Measurements from ENCODE around the gene TMEM97.
"Not testable (repeated sequence)": the region's sequence is repeated elsewhere in the genome, so short reads cannot be mapped to it uniquely, and the experiment has no call there.

Gene TMEM97

DNA sequence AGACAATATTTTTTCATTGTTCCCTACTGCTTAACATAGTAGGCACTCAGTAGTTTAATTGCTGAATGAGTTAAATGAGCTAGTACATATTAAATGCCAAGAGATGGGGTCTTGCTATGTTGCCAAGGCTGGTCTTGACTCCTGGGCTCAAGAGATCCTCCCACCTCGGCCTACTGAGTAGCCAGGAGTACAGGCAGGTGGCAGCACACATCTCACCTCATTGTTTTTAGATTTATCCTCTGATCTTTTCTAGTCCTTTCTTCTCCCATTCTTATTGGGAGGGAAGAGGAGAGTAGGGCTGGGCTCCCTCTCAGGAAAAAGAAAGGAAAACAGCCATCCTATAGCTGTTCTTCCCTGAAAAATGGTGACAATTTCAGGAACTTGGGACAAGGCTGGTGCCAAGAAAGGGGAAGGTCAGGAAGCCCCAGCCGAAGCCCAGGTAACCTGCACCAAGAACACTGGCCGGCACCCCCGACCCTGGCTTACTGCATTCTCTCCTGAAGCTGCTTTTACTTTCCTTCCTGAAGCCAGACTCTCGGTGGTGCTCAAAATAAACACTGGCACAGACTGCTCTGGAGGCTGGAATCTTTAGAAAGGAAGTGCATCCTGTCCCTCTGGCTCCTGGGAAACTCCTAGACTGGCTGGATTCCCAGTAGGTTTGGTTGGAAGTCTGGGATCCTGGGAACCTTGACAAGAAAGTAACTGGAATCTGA is 19.2 kb downstream of the TMEM97 start:
- Mint-ChIP-seq H3K4me3 (no peak overlapping the region), H3K27me3 (no peaks in the 10 kb centered on the region), H3K4me1 (peaks cover 51% of the 10 kb centered on the region), H3K36me3 (peaks cover 18% of the 10 kb centered on the region), H3K9me3 (no peaks in the 10 kb centered on the region), H3K27ac (peak overlapping the region; percentile 45)
- CTCF ChIA-PET: interaction anchor here (0.7 to 0.9 kb wide), 2 partner anchors 78 to 213 kb away, joined by 3 read pairs; no protein-coding TSS in a partner anchor
- no peak for DNase-seq

DNA sequence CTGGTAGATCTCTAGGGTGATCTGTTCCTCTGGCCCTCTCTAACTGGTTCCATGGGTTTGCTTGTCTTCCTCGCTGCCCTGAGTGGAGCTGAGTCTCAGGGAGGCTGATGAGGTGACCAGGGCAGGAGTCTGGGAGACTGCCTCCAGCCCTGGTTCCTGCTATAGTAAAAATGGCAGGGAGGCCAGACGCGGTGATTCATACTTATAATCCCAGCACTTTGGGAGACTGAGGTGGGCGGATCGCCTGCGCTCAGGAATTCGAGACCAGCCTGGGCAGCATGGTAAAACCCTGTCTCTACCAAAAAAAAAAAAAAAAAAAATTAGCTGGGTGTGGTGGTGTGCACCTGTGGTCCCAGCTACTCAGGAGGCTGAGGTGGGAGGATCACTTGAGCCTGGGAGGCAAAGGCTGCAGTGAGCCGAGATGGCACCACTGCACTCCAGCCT is 19.8 kb downstream of the TMEM97 start:
- DNase-seq, H3K27me3 Mint-ChIP-seq, H3K4me3 Mint-ChIP-seq, CTCF ChIA-PET, H3K9me3 Mint-ChIP-seq: not testable (repeated sequence)
- H3K27ac Mint-ChIP-seq: peak overlapping the region; percentile 45
- H3K4me1 Mint-ChIP-seq: peaks cover 50% of the 10 kb centered on the region
- peaks cover 19% of the 10 kb centered on the region for H3K36me3 Mint-ChIP-seq

DNA sequence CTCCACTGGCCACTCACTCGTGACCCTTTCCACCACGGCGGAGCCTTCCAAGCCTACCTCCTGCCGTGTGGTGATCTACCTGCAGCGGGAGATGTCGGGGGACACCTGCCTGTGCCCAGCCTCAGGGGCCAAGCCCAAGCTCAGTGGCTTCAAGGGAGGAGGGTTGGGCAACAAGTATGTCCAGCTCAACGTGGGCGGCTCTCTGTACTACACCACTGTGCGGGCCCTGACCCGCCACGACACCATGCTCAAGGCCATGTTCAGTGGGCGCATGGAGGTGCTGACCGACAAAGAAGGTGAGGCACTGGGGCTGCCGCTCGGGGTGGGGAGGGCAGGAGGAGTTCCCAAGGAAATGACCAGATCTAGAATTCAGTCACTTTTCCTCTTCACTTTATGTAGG is 20.4 kb downstream of the TMEM97 start:
- Mint-ChIP-seq H3K9me3 (no peaks in the 10 kb centered on the region), H3K27me3 (no peaks in the 10 kb centered on the region), H3K4me1 (peaks cover 44% of the 10 kb centered on the region), H3K27ac (no peak overlapping the region), H3K4me3 (no peak overlapping the region), H3K36me3 (peaks cover 23% of the 10 kb centered on the region)
- no peak for DNase-seq
- CTCF ChIA-PET: no interaction called here

DNA sequence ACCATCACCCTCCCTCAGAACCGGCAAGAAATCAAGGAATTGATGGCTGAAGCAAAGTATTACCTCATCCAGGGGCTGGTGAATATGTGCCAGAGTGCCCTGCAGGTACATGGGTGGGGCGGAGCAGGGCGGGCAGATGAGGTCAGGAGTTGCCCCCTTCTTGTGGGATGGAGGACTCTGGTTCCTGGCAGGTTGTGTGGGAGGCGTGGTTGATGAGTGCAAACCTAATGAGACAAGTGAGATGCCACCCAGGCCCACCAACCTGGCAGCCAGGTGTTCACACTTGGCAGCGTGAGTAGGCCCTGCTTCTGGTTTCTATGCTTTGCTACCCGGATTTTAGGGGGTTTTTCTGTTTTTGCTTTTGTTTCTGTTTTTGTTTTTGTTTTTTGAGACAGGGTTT is 21.4 kb downstream of the TMEM97 start:
- peaks cover 34% of the 10 kb centered on the region for H3K4me1 Mint-ChIP-seq
- DNase-seq: no peak
- no peak overlapping the region for H3K27ac Mint-ChIP-seq
- H3K4me3 Mint-ChIP-seq: no peak overlapping the region
- no peaks in the 10 kb centered on the region for H3K27me3 Mint-ChIP-seq
- no peaks in the 10 kb centered on the region for H3K9me3 Mint-ChIP-seq
- peaks cover 26% of the 10 kb centered on the region for H3K36me3 Mint-ChIP-seq
- CTCF ChIA-PET: no interaction called here

DNA sequence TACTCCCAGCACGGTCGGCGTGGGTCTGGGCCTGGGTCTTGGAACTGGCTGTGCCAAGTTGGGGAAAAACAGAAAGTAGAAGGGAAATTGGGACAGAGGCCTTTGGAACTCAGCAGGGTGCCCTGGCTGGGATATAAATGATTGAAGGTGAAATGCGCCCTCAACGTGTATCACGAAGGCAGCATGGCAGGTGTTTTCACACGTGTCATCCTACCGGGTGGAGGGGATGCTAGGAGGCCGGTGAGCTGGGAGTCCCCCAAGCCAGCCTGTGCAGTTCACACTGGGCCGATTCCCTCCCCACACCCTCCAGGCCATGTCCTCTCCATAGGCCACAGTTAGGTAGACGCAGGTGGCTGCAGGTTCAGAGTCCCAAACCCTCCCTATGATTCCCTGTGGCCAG is 22.5 kb downstream of the TMEM97 start:
- H3K27me3 Mint-ChIP-seq: no peaks in the 10 kb centered on the region
- H3K9me3 Mint-ChIP-seq: no peaks in the 10 kb centered on the region
- peaks cover 26% of the 10 kb centered on the region for H3K36me3 Mint-ChIP-seq
- H3K4me1 Mint-ChIP-seq: peaks cover 26% of the 10 kb centered on the region
- peak overlapping the region; percentile 55 for H3K27ac Mint-ChIP-seq
- no peak for DNase-seq
- H3K4me3 Mint-ChIP-seq: no peak overlapping the region
- CTCF ChIA-PET: no interaction called here

DNA sequence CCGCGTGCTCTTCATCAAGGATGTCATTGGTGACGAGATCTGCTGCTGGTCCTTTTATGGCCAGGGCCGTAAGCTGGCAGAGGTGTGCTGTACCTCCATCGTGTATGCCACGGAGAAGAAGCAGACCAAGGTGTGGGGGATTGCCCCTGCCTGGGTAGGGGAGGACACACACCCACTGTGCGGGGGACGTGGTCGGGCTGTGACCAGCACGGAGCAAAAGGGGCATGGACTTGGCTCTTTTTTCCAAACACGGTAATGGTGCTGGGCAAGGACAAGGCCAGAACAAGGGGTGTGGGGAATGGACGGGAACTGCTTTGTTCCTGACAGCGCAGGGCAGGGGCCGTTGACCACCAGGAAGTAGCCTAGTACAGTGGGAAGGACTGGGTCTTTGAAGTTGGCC is 23.3 kb downstream of the TMEM97 start:
- peaks cover 30% of the 10 kb centered on the region for H3K36me3 Mint-ChIP-seq
- no peak for DNase-seq
- peak overlapping the region; percentile 3 for H3K27ac Mint-ChIP-seq
- CTCF ChIA-PET: no interaction called here
- H3K9me3 Mint-ChIP-seq: no peaks in the 10 kb centered on the region
- H3K27me3 Mint-ChIP-seq: no peaks in the 10 kb centered on the region
- H3K4me3 Mint-ChIP-seq: no peak overlapping the region
- H3K4me1 Mint-ChIP-seq: peaks cover 18% of the 10 kb centered on the region

DNA sequence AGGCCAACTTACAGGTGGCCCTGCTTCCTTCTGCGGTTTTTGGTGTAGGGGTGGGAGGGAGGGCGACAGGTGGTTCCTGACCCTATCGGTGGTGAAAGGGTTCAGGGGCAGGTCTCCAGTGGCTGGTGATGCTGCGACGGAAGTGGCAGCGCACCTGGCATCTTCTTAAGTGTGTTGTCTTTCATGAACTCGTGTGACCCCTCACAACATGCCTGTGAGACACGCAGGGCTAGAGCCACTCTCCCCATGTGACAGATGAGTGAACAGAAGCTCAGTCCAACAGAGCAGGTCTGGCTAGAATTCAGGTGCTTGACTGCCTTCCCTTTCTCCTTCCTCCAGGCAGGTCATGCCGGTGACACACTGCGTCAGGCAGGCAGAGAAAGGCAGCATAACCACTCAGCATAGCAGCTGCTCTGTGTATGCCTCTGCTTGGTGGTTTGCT is 24.5 kb downstream of the TMEM97 start:
- Mint-ChIP-seq H3K27me3 (no peaks in the 10 kb centered on the region), H3K4me1 (peaks cover 7% of the 10 kb centered on the region), H3K4me3 (no peak overlapping the region), H3K9me3 (no peaks in the 10 kb centered on the region), H3K27ac (peak overlapping the region; percentile 74), H3K36me3 (peaks cover 34% of the 10 kb centered on the region)
- no peak for DNase-seq
- CTCF ChIA-PET: no interaction called here

DNA sequence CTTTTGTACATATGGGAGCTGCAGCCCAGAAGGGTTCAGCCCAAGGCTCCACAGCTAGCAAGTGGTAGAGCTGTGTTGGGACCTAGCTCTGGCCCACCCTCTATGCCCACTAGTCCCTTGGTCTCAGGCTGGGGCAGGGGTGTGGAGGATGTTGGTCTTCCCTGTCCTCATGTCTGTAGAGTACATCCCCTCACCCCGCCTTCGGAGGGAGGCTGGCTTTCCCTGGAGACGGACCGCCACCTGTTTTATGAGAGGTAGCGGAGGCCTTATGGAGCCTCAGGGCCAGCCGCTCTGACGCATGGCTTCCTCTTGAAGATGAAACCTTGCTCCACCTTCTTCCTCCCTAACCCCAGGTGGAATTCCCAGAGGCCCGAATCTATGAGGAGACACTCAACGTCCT is 25.0 kb downstream of the TMEM97 start:
- CTCF ChIA-PET: no interaction called here

DNA sequence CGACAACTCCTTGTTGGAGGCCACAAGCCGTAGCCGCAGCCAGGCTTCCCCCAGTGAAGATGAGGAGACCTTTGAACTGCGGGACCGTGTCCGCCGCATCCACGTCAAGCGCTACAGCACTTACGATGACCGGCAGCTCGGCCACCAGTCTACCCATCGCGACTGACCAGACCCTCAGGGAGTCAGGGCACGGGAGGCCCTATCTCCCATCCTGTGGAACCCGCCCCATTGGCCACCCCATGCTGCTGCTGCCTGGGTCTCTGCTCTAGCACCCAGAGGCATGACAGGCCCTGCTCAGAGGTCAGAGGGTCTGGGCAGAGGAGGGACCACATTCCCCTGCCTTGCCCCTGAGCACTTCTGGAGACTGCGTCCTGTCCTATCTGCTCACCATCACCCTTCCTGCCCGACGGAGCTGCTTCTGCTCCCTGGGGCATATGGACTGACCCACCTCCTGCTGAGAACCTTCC is 25.5 kb downstream of the TMEM97 start:
- H3K27ac Mint-ChIP-seq: no peak overlapping the region
- H3K27me3 Mint-ChIP-seq: no peaks in the 10 kb centered on the region
- H3K4me3 Mint-ChIP-seq: no peak overlapping the region
- peaks cover 36% of the 10 kb centered on the region for H3K36me3 Mint-ChIP-seq
- no peak for DNase-seq
- CTCF ChIA-PET: no interaction called here
- no peaks in the 10 kb centered on the region for H3K9me3 Mint-ChIP-seq
- H3K4me1 Mint-ChIP-seq: peaks cover 2% of the 10 kb centered on the region

More for the DNA sequence above, 25.0 kb downstream of the TMEM97 start:
- H3K4me1 Mint-ChIP-seq: peaks cover 4% of the 10 kb centered on the region
- no peaks in the 10 kb centered on the region for H3K9me3 Mint-ChIP-seq
- no peak for DNase-seq
- H3K4me3 Mint-ChIP-seq: no peak overlapping the region
- H3K27me3 Mint-ChIP-seq: no peaks in the 10 kb centered on the region
- no peak overlapping the region for H3K27ac Mint-ChIP-seq
- H3K36me3 Mint-ChIP-seq: peaks cover 38% of the 10 kb centered on the region

DNA sequence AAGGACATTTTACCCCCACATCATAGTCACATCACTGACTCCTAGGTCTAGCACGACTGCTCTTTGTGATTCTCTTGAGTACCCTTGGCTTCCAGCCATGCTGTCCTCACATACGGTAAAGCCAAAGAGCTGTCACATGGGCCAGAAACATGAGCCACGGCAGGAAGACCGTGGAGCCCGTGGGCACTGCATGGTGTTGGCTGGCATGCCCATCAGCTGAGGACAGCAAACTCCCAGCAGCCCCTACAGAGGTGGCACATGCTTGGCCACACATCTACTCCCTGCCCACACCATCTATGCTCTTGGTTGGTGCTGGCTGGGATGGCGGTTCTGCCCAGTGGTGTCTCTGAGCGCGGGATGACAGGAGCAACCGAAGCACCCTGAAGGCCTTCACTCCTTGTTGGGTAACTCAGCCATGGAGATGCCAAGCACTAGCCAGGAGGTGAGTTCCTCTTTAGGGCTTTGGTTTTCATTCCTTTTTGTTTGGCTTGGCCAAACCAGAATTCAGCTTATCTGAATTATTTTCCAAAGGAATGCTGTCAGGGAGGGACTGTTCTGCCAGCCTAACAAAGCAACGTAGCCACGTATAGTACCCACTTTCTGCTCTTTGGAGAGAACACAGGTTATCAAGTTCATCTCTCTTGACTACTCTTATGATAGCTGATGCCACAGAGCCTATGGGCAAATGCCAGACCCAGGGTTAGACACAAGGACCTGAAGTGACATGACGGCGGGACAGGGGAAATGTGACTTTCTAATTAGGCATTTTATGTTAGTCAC is 26.6 kb downstream of the TMEM97 start:
- Mint-ChIP-seq H3K27ac (no peak overlapping the region), H3K4me3 (no peak overlapping the region), H3K36me3 (peaks cover 38% of the 10 kb centered on the region), H3K27me3 (no peaks in the 10 kb centered on the region), H3K4me1 (peaks cover 2% of the 10 kb centered on the region), H3K9me3 (no peaks in the 10 kb centered on the region)
- CTCF ChIA-PET: interaction anchor here (0.8 kb wide), 1 partner anchor 10 kb away, joined by 3 read pairs; the partner anchor contains the start of gene TNFAIP1
- DNase-seq: no peak

DNA sequence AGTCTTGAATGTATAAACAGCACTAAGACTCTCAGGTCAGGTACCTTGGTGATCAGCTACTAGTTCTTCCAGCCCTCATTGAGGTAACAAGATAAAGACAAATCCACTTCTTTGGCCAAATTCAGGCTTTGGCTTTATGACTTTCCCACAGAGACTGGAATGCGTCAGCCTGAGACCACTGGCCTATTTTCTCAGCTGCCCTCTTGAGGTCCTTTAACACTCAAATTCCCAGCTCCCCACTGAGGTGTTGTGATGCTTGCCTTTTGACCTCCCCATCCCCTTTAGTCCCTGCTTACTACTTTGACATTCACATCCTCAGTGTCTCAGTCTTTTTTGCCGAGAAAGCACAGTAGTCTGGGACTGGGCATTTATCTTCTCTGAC is 27.2 kb downstream of the TMEM97 start:
- no peaks in the 10 kb centered on the region for H3K27me3 Mint-ChIP-seq
- peaks cover 2% of the 10 kb centered on the region for H3K4me1 Mint-ChIP-seq
- DNase-seq: no peak
- H3K9me3 Mint-ChIP-seq: no peaks in the 10 kb centered on the region
- no peak overlapping the region for H3K27ac Mint-ChIP-seq
- CTCF ChIA-PET: interaction anchor here (0.8 kb wide), 1 partner anchor 10 kb away, joined by 3 read pairs; the partner anchor contains the start of gene TNFAIP1
- H3K36me3 Mint-ChIP-seq: peaks cover 43% of the 10 kb centered on the region
- no peak overlapping the region for H3K4me3 Mint-ChIP-seq

DNA sequence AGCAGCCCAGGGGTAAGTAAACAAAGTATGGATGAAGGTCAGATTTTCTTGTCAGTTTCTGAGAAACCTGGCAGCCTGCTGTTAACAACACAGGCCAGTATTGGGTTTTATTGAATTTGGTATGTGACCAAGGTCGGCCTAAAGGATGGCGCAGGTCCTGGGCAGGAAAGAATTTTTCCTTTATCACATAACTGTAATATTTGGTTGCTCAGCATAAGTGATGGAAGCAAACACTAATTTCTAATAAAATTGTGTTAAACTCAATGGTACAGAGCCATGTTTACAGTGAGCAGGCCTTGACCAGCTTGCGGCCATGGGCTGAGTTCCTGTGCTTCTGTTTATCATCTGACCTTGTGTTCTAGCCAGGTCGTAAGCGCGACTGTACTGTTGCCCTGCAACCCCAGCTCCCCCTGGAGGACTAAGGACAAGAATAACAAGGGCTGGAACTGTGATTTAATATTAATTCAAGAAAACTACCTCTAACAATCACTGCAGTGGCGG is 27.8 kb downstream of the TMEM97 start:
- Mint-ChIP-seq H3K36me3 (peaks cover 47% of the 10 kb centered on the region), H3K4me1 (peaks cover 2% of the 10 kb centered on the region), H3K27ac (no peak overlapping the region), H3K4me3 (no peak overlapping the region), H3K27me3 (no peaks in the 10 kb centered on the region), H3K9me3 (no peaks in the 10 kb centered on the region)
- CTCF ChIA-PET: interaction anchor here (0.8 kb wide), 1 partner anchor 11 kb away, joined by 3 read pairs; the partner anchor contains the start of gene TNFAIP1
- no peak for DNase-seq

DNA sequence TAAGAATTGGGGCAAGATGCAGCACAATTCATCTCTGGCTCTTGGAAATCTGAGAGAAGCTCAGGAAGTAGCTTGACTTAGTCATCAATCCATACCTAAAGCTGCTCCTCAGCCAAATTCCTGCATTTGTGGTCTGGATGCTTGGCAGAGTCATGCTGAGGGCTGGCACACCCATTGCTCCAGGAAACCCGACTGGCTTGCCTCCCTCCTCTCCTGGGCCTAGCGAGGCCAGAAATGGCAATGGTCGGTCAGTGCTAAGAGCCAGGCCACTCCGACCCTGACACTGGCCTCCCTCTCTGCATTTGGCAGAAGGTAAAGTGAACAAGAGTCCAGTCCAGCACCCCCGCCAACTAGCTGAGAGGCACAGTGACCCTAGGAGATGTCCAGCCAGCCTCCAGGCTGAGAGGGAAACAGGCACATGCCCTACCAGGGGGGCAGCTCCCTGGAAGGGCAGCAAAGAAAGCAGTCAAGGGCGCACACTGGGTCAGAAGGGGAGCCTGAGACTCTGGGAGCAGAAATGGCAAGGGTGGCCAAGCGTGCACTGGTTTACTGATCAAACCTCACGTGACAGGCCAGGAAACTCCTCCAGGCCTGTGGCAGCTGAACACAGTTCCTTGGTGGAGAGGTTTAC is 28.4 kb downstream of the TMEM97 start:
- H3K9me3 Mint-ChIP-seq: no peaks in the 10 kb centered on the region
- peaks cover 46% of the 10 kb centered on the region for H3K36me3 Mint-ChIP-seq
- H3K27ac Mint-ChIP-seq: no peak overlapping the region
- H3K4me1 Mint-ChIP-seq: peaks cover 2% of the 10 kb centered on the region
- no peak for DNase-seq
- no peak overlapping the region for H3K4me3 Mint-ChIP-seq
- H3K27me3 Mint-ChIP-seq: no peaks in the 10 kb centered on the region
- CTCF ChIA-PET: no interaction called here

DNA sequence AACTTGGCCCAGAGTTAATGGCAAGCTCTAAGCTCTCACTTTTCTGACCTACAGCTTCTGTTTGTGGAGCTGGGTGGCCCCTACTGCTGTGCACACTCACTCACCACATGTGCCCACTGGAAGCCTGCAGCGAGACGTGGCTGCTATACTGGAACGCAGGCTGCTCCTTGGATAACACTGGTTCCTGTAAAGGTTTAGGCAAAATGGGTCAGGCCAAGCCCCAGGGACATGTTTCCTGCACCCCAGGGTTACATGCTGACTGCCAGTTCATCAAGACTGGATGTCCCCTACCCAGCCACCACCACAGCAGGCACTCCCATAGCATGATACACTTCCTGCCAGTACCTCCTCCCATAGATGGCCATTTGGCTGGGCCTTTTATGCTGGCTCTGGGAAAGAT is 30.0 kb downstream of the TMEM97 start:
- DNase-seq: no peak
- Mint-ChIP-seq H3K4me1 (no peaks in the 10 kb centered on the region), H3K4me3 (no peak overlapping the region), H3K9me3 (no peaks in the 10 kb centered on the region), H3K27me3 (no peaks in the 10 kb centered on the region), H3K36me3 (peaks cover 49% of the 10 kb centered on the region), H3K27ac (no peak overlapping the region)
- CTCF ChIA-PET: no interaction called here

Data from activated naive CD4-positive, alpha-beta T cell treated with anti-CD3 and anti-CD28 coated beads, Interleukin-2, amount 10 ng/mL, durations not matched to agents 7 days and 5 days (primary cell).